ENCODE results near the gene NOP10.

NOP10 gene

DNA sequence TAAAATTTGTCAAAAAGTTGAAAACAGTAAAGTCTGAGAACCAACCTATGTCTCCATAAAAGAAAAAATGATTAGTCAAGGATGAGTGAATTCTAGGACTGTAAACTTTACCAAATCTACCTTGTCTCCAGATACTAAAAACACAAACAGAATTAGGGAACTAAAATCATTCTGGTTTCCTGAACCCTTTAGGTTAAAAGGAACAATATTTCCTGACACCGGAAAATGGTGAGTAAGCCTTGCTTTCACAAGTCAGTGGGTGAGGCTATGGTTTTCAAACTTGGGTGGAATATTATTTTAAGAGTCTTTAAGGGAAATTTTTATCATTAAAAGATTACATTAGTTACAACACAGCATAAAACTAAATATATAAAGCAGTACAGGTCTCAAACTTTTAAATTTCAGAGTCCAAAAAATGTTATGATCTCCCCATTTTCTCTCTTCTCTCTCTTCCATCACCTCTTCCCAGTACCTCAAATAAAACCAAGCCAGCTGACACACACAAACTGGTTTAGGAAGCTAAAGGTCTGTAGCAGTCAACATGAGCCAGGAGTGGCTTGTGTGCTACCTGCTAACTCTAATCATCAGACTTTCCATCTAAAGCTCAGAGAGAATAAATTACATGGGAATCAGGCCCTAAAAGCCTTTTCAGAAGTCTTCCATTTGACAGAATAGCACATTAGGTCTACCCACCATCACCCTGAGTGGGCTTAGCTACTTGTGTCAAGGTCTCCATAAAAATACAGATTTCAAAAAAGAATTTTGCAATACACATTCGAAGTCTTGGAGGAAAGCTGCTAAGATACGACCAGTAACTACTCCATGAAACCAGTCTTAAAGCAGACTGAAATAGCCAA is 7.5 kb downstream of the NOP10 start:
- Histone ChIP-seq H2AFZ (ENCODE audit: insufficient read depth, low read length, poor library complexity) (no peak overlapping the region), H3K4ac (ENCODE audit: low read depth, low read length) (no peak overlapping the region), H4K12ac (ENCODE audit: low read depth, low read length) (no peak overlapping the region), H4K8ac (ENCODE audit: low read depth, low read length) (no peak overlapping the region), H3K18ac (ENCODE audit: low read length) (no peak overlapping the region), H2AK5ac (ENCODE audit: low read length) (no peak overlapping the region), H3K27me3 (ENCODE audit: insufficient read depth, low read length) (no peaks in the 10 kb centered on the region), H3K79me1 (ENCODE audit: low read length) (peaks cover 2% of the 10 kb centered on the region), H3K4me3 (ENCODE audit: low read depth, low read length) (no peak overlapping the region), H3K9ac (ENCODE audit: low read length) (no peak overlapping the region), H2BK5ac (ENCODE audit: low read depth, low read length, poor library complexity) (no peak overlapping the region), H3K23ac (ENCODE audit: low read length) (no peak overlapping the region), H3K14ac (ENCODE audit: low read length) (no peak overlapping the region), H2BK12ac (ENCODE audit: low read length) (no peak overlapping the region), H3K79me2 (ENCODE audit: control insufficient read depth, insufficient read depth, low read length, poor library complexity) (no peaks in the 10 kb centered on the region), H4K91ac (ENCODE audit: low read depth, low read length) (no peak overlapping the region), H2BK120ac (ENCODE audit: insufficient read depth, low read length, poor library complexity) (no peak overlapping the region), H3K9me3 (ENCODE audit: insufficient read depth, low read depth, low read length) (peaks cover 2% of the 10 kb centered on the region), H3K27ac (ENCODE audit: low read depth, low read length) (no peak overlapping the region), H3K36me3 (ENCODE audit: control insufficient read depth in 1 of 2, insufficient read depth in 2 of 2, low read length in 2 of 2) (peaks cover 0 to 3% of the 10 kb centered on the region in 2 experiments), H3K4me2 (ENCODE audit: low read length) (no peak overlapping the region), H3K4me1 (ENCODE audit: control insufficient read depth in 1 of 2, insufficient read depth in 2 of 2, low read length in 2 of 2) (peaks cover 0 to 6% of the 10 kb centered on the region in 2 experiments)
- DNase-seq, result peak in 1 of 2 donors; percentile 25
- WGBS (ENCODE audit: extremely low coverage, insufficient coverage, insufficient read length), result no CpG with 5 or more reads among the region's 3 CpGs

DNA sequence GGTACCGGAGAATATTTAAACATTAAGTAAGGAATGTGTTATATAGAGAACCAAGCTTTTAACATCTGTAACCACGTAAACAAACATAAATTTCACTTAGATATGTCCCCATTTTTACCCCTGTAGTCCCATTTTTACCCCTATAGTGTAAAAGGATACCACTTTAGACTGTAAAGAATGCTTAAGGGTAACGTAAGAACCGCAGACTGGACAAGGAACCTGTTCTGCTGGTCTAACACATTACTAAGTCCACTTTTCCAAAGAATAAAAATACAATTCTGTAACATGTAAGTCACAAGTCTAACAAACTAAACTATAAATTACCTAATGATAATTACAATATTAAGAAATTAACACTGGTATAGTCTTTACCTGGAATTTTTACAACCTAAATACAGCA is 8.3 kb downstream of the NOP10 start:
- no CpG with 5 or more reads among the region's 4 CpGs for WGBS (ENCODE audit: extremely low coverage, insufficient coverage, insufficient read length)

DNA sequence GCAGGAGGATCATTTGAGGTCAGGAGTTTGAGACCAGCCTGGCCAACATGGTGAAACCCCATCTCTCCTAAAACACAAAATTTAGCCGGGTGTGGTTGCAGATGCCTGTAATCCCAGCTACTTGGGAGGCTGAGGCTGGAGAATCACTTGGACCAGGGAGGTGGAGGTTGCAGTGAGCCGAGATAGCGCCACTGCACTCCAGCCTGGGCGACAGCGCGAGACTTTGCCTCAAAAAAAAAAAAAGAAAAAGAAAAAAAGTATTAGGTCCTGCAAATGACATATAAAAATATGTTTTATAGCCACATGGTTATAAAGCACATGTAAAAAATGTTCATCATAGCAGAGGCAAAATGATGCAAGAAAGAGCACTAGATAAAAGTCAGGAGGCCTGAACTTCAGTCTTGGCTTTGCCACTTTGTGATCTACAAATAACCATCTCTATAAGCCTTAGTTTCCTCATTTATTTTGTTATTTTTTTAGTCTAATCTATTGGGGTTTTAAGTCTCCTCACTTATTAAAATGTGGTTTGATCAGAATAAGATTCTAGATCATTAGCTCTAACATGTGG is 10.3 kb downstream of the NOP10 start:
- WGBS (ENCODE audit: extremely low coverage, insufficient coverage, insufficient read length), result no CpG with 5 or more reads among the region's 6 CpGs
- peaks cover 2% of the 10 kb centered on the region for H3K9me3 ChIP-seq (ENCODE audit: insufficient read depth, low read depth, low read length)
- no peaks in the 10 kb centered on the region for H3K27me3 ChIP-seq (ENCODE audit: insufficient read depth, low read length)
- H3K79me1 ChIP-seq (ENCODE audit: low read length), result peaks cover under 1% of the 10 kb centered on the region
- peaks cover 0 to 6% of the 10 kb centered on the region in 2 experiments for H3K4me1 ChIP-seq (ENCODE audit: control insufficient read depth in 1 of 2, insufficient read depth in 2 of 2, low read length in 2 of 2)
- no peak overlapping the region for H2AFZ ChIP-seq (ENCODE audit: insufficient read depth, low read length, poor library complexity)
- H3K4ac ChIP-seq (ENCODE audit: low read depth, low read length), result no peak overlapping the region
- H3K27ac ChIP-seq (ENCODE audit: low read depth, low read length), result no peak overlapping the region
- no peak overlapping the region for H3K4me3 ChIP-seq (ENCODE audit: low read depth, low read length)
- H2BK5ac ChIP-seq (ENCODE audit: low read depth, low read length, poor library complexity), result no peak overlapping the region
- H3K9ac ChIP-seq (ENCODE audit: low read length), result no peak overlapping the region
- H3K36me3 ChIP-seq (ENCODE audit: control insufficient read depth in 1 of 2, insufficient read depth in 2 of 2, low read length in 2 of 2), result no peaks in the 10 kb centered on the region
- H3K23ac ChIP-seq (ENCODE audit: low read length), result no peak overlapping the region
- no peak overlapping the region for H3K18ac ChIP-seq (ENCODE audit: low read length)
- H3K14ac ChIP-seq (ENCODE audit: low read length), result no peak overlapping the region
- no peak overlapping the region for H2BK120ac ChIP-seq (ENCODE audit: insufficient read depth, low read length, poor library complexity)
- H4K91ac ChIP-seq (ENCODE audit: low read depth, low read length), result no peak overlapping the region
- H3K79me2 ChIP-seq (ENCODE audit: control insufficient read depth, insufficient read depth, low read length, poor library complexity), result no peaks in the 10 kb centered on the region
- no peak overlapping the region for H4K8ac ChIP-seq (ENCODE audit: low read depth, low read length)
- H4K12ac ChIP-seq (ENCODE audit: low read depth, low read length), result no peak overlapping the region
- DNase-seq, result no peak
- no peak overlapping the region for H3K4me2 ChIP-seq (ENCODE audit: low read length)
- H2BK12ac ChIP-seq (ENCODE audit: low read length), result no peak overlapping the region
- H2AK5ac ChIP-seq (ENCODE audit: low read length), result no peak overlapping the region

More for the DNA sequence above, 8.3 kb downstream of the NOP10 start:
- Histone ChIP-seq H3K4me2 (ENCODE audit: low read length) (no peak overlapping the region), H4K91ac (ENCODE audit: low read depth, low read length) (no peak overlapping the region), H2BK12ac (ENCODE audit: low read length) (no peak overlapping the region), H3K79me2 (ENCODE audit: control insufficient read depth, insufficient read depth, low read length, poor library complexity) (no peaks in the 10 kb centered on the region), H3K23ac (ENCODE audit: low read length) (no peak overlapping the region), H3K27me3 (ENCODE audit: insufficient read depth, low read length) (no peaks in the 10 kb centered on the region), H3K4me1 (ENCODE audit: control insufficient read depth in 1 of 2, insufficient read depth in 2 of 2, low read length in 2 of 2) (peaks cover 0 to 6% of the 10 kb centered on the region in 2 experiments), H3K27ac (ENCODE audit: low read depth, low read length) (no peak overlapping the region), H2BK5ac (ENCODE audit: low read depth, low read length, poor library complexity) (no peak overlapping the region), H3K9me3 (ENCODE audit: insufficient read depth, low read depth, low read length) (peaks cover 2% of the 10 kb centered on the region), H3K18ac (ENCODE audit: low read length) (no peak overlapping the region), H2AK5ac (ENCODE audit: low read length) (no peak overlapping the region), H3K36me3 (ENCODE audit: control insufficient read depth in 1 of 2, insufficient read depth in 2 of 2, low read length in 2 of 2) (no peaks in the 10 kb centered on the region), H2AFZ (ENCODE audit: insufficient read depth, low read length, poor library complexity) (no peak overlapping the region), H3K9ac (ENCODE audit: low read length) (no peak overlapping the region), H2BK120ac (ENCODE audit: insufficient read depth, low read length, poor library complexity) (no peak overlapping the region), H4K8ac (ENCODE audit: low read depth, low read length) (no peak overlapping the region), H3K79me1 (ENCODE audit: low read length) (peaks cover 2% of the 10 kb centered on the region), H4K12ac (ENCODE audit: low read depth, low read length) (no peak overlapping the region), H3K14ac (ENCODE audit: low read length) (no peak overlapping the region), H3K4ac (ENCODE audit: low read depth, low read length) (no peak overlapping the region), H3K4me3 (ENCODE audit: low read depth, low read length) (no peak overlapping the region)
- DNase-seq, result peak in 1 of 2 donors; percentile 55

DNA sequence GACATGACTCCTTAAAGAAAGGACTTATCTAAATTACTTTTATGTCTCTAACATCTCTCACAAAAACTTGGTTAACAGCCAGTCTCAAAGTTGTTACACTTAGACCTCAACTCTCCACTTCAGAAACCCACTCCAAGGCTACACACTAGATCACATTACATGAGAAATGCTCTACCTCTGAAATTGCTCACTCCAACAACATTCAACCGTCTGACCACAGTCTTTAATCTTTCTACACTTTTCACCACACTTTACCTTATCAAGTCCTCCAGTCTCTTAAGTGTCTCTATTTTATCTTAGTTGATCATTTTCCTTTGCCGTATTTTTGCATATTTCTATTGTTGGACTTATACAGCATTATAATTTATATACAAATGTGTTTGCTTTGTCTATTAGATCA is 11.1 kb downstream of the NOP10 start:
- Histone ChIP-seq H3K27ac (ENCODE audit: low read depth, low read length) (no peak overlapping the region), H3K9ac (ENCODE audit: low read length) (no peak overlapping the region), H3K9me3 (ENCODE audit: insufficient read depth, low read depth, low read length) (peaks cover 2% of the 10 kb centered on the region), H4K91ac (ENCODE audit: low read depth, low read length) (no peak overlapping the region), H2BK120ac (ENCODE audit: insufficient read depth, low read length, poor library complexity) (no peak overlapping the region), H2BK5ac (ENCODE audit: low read depth, low read length, poor library complexity) (no peak overlapping the region), H3K79me1 (ENCODE audit: low read length) (no peaks in the 10 kb centered on the region), H2BK12ac (ENCODE audit: low read length) (no peak overlapping the region), H3K18ac (ENCODE audit: low read length) (no peak overlapping the region), H3K36me3 (ENCODE audit: control insufficient read depth in 1 of 2, insufficient read depth in 2 of 2, low read length in 2 of 2) (no peaks in the 10 kb centered on the region), H4K12ac (ENCODE audit: low read depth, low read length) (no peak overlapping the region), H3K4me3 (ENCODE audit: low read depth, low read length) (no peak overlapping the region), H2AK5ac (ENCODE audit: low read length) (no peak overlapping the region), H4K8ac (ENCODE audit: low read depth, low read length) (no peak overlapping the region), H3K23ac (ENCODE audit: low read length) (no peak overlapping the region), H2AFZ (ENCODE audit: insufficient read depth, low read length, poor library complexity) (no peak overlapping the region), H3K4me2 (ENCODE audit: low read length) (no peak overlapping the region), H3K14ac (ENCODE audit: low read length) (no peak overlapping the region), H3K4me1 (ENCODE audit: control insufficient read depth in 1 of 2, insufficient read depth in 2 of 2, low read length in 2 of 2) (peaks cover 0 to under 1% of the 10 kb centered on the region in 2 experiments), H3K27me3 (ENCODE audit: insufficient read depth, low read length) (no peaks in the 10 kb centered on the region), H3K4ac (ENCODE audit: low read depth, low read length) (no peak overlapping the region), H3K79me2 (ENCODE audit: control insufficient read depth, insufficient read depth, low read length, poor library complexity) (no peaks in the 10 kb centered on the region)
- 90% methylated on average over 1 of the region's 2 CpGs for WGBS (ENCODE audit: extremely low coverage, insufficient coverage, insufficient read length)
- no peak for DNase-seq
